ENCODE measurements around the gene PNMT. TPM values are rescaled to one million over a fixed set of nuclear protein-coding genes. Genes with fewer than 3 reads are reported as not detected.

PNMT gene
- total RNA-seq, 2 experiments from 2014 or later = not detected

DNA sequence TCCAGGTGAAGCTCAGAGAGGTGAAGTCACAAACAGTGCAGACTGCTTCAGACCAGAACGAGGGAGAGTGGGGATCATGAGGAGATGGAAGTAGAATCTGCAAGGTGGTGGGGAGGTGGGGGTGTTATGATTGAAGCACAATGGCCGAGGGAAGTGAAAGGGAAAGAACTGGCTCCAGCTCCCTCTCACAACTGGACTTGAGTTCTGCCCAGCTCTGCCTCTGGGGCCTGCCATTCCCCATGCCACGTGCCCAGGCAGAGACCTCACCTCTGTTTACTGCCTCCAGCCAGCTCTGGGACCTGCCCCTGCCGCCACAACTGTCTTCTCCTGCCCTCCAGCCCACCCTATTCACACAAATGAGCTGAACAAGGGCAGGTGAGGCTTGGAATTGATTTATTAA, 2.5 kb downstream of the PNMT start:
- no TSS peak for BruUV-seq (replicated peaks)
- intact Hi-C loops (cut with micrococcal nuclease; ENCODE audit: unreplicated experiment) = no loop called here
- POLR2A ChIA-PET = interaction anchor here (1.2 kb wide), 1 partner anchor 17 kb away, joined by 5 read pairs; the partner anchor contains the start of gene PGAP3

GRCh38 chr17:39671651-39672521, 3.6 kb downstream of the PNMT start:
- peak overlapping the region; percentile 14; the same call in 1 of the 2 replicates for H3K4me2 ChIP-seq (ENCODE audit: low read length)
- ChIA-PET POLR2A (interaction anchor here (0.6 to 1.2 kb wide), 2 partner anchors 16 to 77 kb away, joined by 3 to 5 read pairs; partner anchors contain the start of gene PGAP3), CTCF (ENCODE audit: unreplicated experiment) (interaction anchor here (0.6 to 1.2 kb wide), 3 partner anchors 12 to 120 kb away, joined by 3 to 4 read pairs (median 3); partner anchors contain the start of gene PGAP3)
- no peaks in the 10 kb centered on the region for H3K9me3 ChIP-seq (ENCODE audit: low read length)
- H3K27ac ChIP-seq (ENCODE audit: low read depth, low read length, poor library complexity, severe bottlenecking) = no peak overlapping the region
- no peaks in the 10 kb centered on the region for H4K20me1 ChIP-seq (ENCODE audit: insufficient read depth, low read length)
- no peaks in the 10 kb centered on the region for H3K9me2 ChIP-seq (ENCODE audit: insufficient read depth, low read length)
- no peaks in the 10 kb centered on the region for H3K36me3 ChIP-seq (ENCODE audit: insufficient read depth, low read length)
- no peak for TF ChIP-seq EZH2phosphoT487 (IDR thresholded peaks at IDR 0.05; ENCODE audit: borderline replicate concordance, low read depth, low read length)
- TF ChIP-seq, protein P1, sequence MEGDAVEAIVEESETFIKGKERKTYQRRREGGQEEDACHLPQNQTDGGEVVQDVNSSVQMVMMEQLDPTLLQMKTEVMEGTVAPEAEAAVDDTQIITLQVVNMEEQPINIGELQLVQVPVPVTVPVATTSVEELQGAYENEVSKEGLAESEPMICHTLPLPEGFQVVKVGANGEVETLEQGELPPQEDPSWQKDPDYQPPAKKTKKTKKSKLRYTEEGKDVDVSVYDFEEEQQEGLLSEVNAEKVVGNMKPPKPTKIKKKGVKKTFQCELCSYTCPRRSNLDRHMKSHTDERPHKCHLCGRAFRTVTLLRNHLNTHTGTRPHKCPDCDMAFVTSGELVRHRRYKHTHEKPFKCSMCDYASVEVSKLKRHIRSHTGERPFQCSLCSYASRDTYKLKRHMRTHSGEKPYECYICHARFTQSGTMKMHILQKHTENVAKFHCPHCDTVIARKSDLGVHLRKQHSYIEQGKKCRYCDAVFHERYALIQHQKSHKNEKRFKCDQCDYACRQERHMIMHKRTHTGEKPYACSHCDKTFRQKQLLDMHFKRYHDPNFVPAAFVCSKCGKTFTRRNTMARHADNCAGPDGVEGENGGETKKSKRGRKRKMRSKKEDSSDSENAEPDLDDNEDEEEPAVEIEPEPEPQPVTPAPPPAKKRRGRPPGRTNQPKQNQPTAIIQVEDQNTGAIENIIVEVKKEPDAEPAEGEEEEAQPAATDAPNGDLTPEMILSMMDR (conservative IDR thresholded peaks at IDR 0.05; ENCODE audit: low read length) = peak; percentile 88
- BruUV-seq (replicated peaks) = no TSS peak
- H2AFZ ChIP-seq (ENCODE audit: low read length) = no peak overlapping the region
- intact Hi-C loops (cut with micrococcal nuclease; ENCODE audit: unreplicated experiment) = loop anchor here (1.0 kb wide), 2 partner anchors 50 to 82 kb away; no protein-coding TSS in a partner anchor
- no peak overlapping the region for H3K4me3 ChIP-seq (ENCODE audit: low read depth, low read length, poor library complexity, severe bottlenecking)
- peak; percentile 52 for DNase-seq (ENCODE audit: low spot score)
- no peaks in the 10 kb centered on the region for H3K79me2 ChIP-seq (ENCODE audit: insufficient read depth, low read depth, low read length)
- peaks cover 26% of the 10 kb centered on the region for H3K4me1 ChIP-seq (ENCODE audit: insufficient read depth, low read length, poor library complexity, severe bottlenecking)

More for the DNA sequence above, 2.5 kb downstream of the PNMT start:
- peaks cover 19% of the 10 kb centered on the region for H3K4me1 ChIP-seq (ENCODE audit: insufficient read depth, low read length, poor library complexity, severe bottlenecking)
- no peaks in the 10 kb centered on the region for H4K20me1 ChIP-seq (ENCODE audit: insufficient read depth, low read length)
- no peaks in the 10 kb centered on the region for H3K9me3 ChIP-seq (ENCODE audit: low read length)
- H3K36me3 ChIP-seq (ENCODE audit: insufficient read depth, low read length) = no peaks in the 10 kb centered on the region
- H3K4me2 ChIP-seq (ENCODE audit: low read length) = no peak overlapping the region
- no peak overlapping the region for H3K4me3 ChIP-seq (ENCODE audit: low read depth, low read length, poor library complexity, severe bottlenecking)
- CTCF ChIA-PET (ENCODE audit: unreplicated experiment) = interaction anchor here (0.5 to 1.2 kb wide), 2 partner anchors 17 to 43 kb away, joined by 4 to 5 read pairs; partner anchors contain the start of gene PGAP3
- no peaks in the 10 kb centered on the region for H3K9me2 ChIP-seq (ENCODE audit: insufficient read depth, low read length)
- TF ChIP-seq, protein P1 (conservative IDR thresholded peaks at IDR 0.05; ENCODE audit: low read length) = no peak
- TF ChIP-seq EZH2phosphoT487 (IDR thresholded peaks at IDR 0.05; ENCODE audit: borderline replicate concordance, low read depth, low read length) = no peak
- H3K27ac ChIP-seq (ENCODE audit: low read depth, low read length, poor library complexity, severe bottlenecking) = no peak overlapping the region
- H3K79me2 ChIP-seq (ENCODE audit: insufficient read depth, low read depth, low read length) = no peaks in the 10 kb centered on the region
- no peak overlapping the region for H2AFZ ChIP-seq (ENCODE audit: low read length)
- DNase-seq (ENCODE audit: low spot score) = no peak
